HepG2 (cell line): Measurements from ENCODE around the gene SYNGR1. TPM values are rescaled to one million over a fixed set of nuclear protein-coding genes. Genes with fewer than 3 reads are reported as not detected.

Experiments used
- ATAC-seq: fragments of 200-7000 bp; cut with Tn5 transposase; 3 replicates; pipeline ENCODE4 v1.9.1; 2020; ENCODE audit warnings: mild to moderate bottlenecking, moderate library complexity
- BruUV-seq: library from RNA; stranded (reverse); fragments of 400-500 nt; replicated peaks from 2 replicates; lab custom pipeline; 2021; lab: Mats Ljungman, UMichigan
- CTCF ChIA-PET: fragments of 300-600 bp; formaldehyde crosslinking; extraction: SDS; loops from one replicate; lab custom pipeline; 2021; ENCODE audit warnings: low total read pairs, inconsistent platforms, low intra/inter-chr PET ratio; lab: Yijun Ruan, JAX
- POLR2A ChIA-PET: fragments of 350-600 bp; sonication (Branson Sonifier 250); formaldehyde crosslinking; loops from one replicate; lab custom pipeline; 2020; ENCODE audit warnings: antibody characterized with exemption, inconsistent platforms; lab: Yijun Ruan, JAX
- DNase-seq: peaks from one replicate; pipeline ENCODE4 v3.0.0-alpha.2; 2015; ENCODE audit warnings: low spot score
- FAIRE-seq: peaks from 3 replicates; lab custom pipeline; 2011; peaks lifted over from hg19 to GRCh38; lab: Jason Lieb, UNC
- H2AFZ ChIP-seq: one replicate; pipeline ENCODE4 v1.6.1; 2011; ENCODE audit warnings: low read length, inconsistent platforms
- H3K27ac ChIP-seq: fragments of 300-600 bp; 3 replicates; pipeline ENCODE4 v1.8.0; 2011; ENCODE audit warnings: mixed run types, mild to moderate bottlenecking, mixed read lengths, low read length, inconsistent platforms; ENCODE audit not compliant: insufficient read depth; ENCODE audit errors: extremely low read length
- H3K27me3 ChIP-seq, 2 experiments: fragments of 200-600 bp in 1 of 2; 2 replicates in 1 of 2; 3 replicates in 1 of 2; pipeline versions ENCODE4 v1.6.0 to v1.8.0; 2011; ENCODE audit warnings: low read length in 2 of 2, mild to moderate bottlenecking in 2 of 2, moderate library complexity in 2 of 2, inconsistent platforms in 1 of 2; ENCODE audit not compliant: insufficient read depth in 2 of 2, control insufficient read depth in 1 of 2
- H3K36me3 ChIP-seq, 2 experiments: fragments of 200-600 bp in 1 of 2; replicated peaks in 1 of 2; 2 replicates in 1 of 2; 3 replicates in 1 of 2; pipeline versions ENCODE4 v1.5.1 to v1.8.0; 2011; ENCODE audit warnings: low read length in 2 of 2, inconsistent platforms in 1 of 2; ENCODE audit not compliant: insufficient read depth in 2 of 2, control insufficient read depth in 1 of 2
- H3K4me1 ChIP-seq: 2 replicates; pipeline ENCODE4 v1.5.1; 2012; ENCODE audit warnings: low read length, inconsistent platforms; ENCODE audit not compliant: insufficient read depth
- H3K4me2 ChIP-seq: 2 replicates; pipeline ENCODE4 v1.6.0; 2011; ENCODE audit warnings: low read depth, low read length, inconsistent platforms
- H3K4me3 ChIP-seq, 3 experiments: fragments of 200-600 bp in 1 of 3; sonication (generic), shearing (Covaris generic) in 1 of 3; replicated peaks in 1 of 3; 2 replicates each; pipeline ENCODE4 v1.5.1; 2011 to 2016; ENCODE audit warnings: low read length in 3 of 3, inconsistent platforms in 2 of 3, low read depth in 2 of 3, mild to moderate bottlenecking in 2 of 3, control low read depth in 1 of 3, mixed read lengths in 1 of 3; ENCODE audit not compliant: insufficient read depth in 1 of 3
- H3K79me2 ChIP-seq: one replicate; pipeline ENCODE4 v1.6.1; 2011; ENCODE audit warnings: low read length, inconsistent platforms; ENCODE audit not compliant: insufficient read depth
- H3K9ac ChIP-seq: 2 replicates; pipeline ENCODE4 v1.6.0; 2011; ENCODE audit warnings: mild to moderate bottlenecking, low read depth, low read length, inconsistent platforms; ENCODE audit not compliant: insufficient read depth
- H3K9me3 ChIP-seq: 2 replicates; pipeline ENCODE4 v1.5.1; 2012; ENCODE audit warnings: mild to moderate bottlenecking, low read length
- H4K20me1 ChIP-seq: 2 replicates; pipeline ENCODE4 v1.6.0; 2011; ENCODE audit warnings: inconsistent platforms, mild to moderate bottlenecking, low read length, moderate library complexity; ENCODE audit not compliant: insufficient read depth
- DRAP1 ChIP-seq: IDR thresholded peaks from 2 replicates; pipeline ENCODE4 v1.6.1; 2016; ENCODE audit warnings: missing genetic modification reagents, missing compliant biosample characterization
- KLF16 ChIP-seq, 2 experiments: sonication (generic) in 1 of 2; formaldehyde crosslinking in 1 of 2; IDR thresholded peaks; 2 replicates each; pipeline versions ENCODE4 v1.6.1 to v1.8.0; 2016 to 2023; ENCODE audit warnings: missing genetic modification reagents in 2 of 2, missing compliant biosample characterization in 1 of 2
- MAFF ChIP-seq: IDR thresholded peaks from 2 replicates; pipeline ENCODE4 v1.6.1; 2011; ENCODE audit warnings: low read depth, low read length, improper control_type of control experiment
- MAFK ChIP-seq, 2 experiments: IDR thresholded peaks in 1 of 2; conservative IDR thresholded peaks in 1 of 2; 2 replicates each; pipeline ENCODE4 v1.6.1; 2011; ENCODE audit warnings: improper control_type of control experiment in 2 of 2, low read length in 2 of 2
- ZBTB1 ChIP-seq: sonication (generic); formaldehyde crosslinking; IDR thresholded peaks from 2 replicates; pipeline ENCODE4 v1.4.0; 2020; ENCODE audit warnings: missing genetic modification reagents, borderline replicate concordance
- ZHX2 ChIP-seq, 2 experiments: sonication (generic) in 1 of 2; formaldehyde crosslinking in 1 of 2; IDR thresholded peaks; 2 replicates each; pipeline versions ENCODE4 v1.6.1 to v1.9.0; 2014 to 2022; ENCODE audit warnings: antibody characterized with exemption in 1 of 2, borderline replicate concordance in 1 of 2, inconsistent platforms in 1 of 2, low read depth in 1 of 2, missing genetic modification reagents in 1 of 2
- ZNF597 ChIP-seq: sonication (generic); formaldehyde crosslinking; IDR thresholded peaks from 2 replicates; pipeline ENCODE4 v1.5.0; 2020; ENCODE audit warnings: missing genetic modification reagents
- WGBS: methylation state at CpG from one replicate; pipeline ENCODE4 v1.1.6; 2017; ENCODE audit warnings: low lambda C conversion rate; 5-methylcytosine and 5-hydroxymethylcytosine counted together
- in situ Hi-C: cut with HindIII; loops from 2 replicates; pipeline ENCODE4 v1.10.0; 2017; ENCODE audit warnings: low pct_unique_long_range_greater_than_20kb; ENCODE audit not compliant: extremely low pct_ligation_motif_present
- intact Hi-C: fragments of 100-400 bp; cut with micrococcal nuclease; formaldehyde crosslinking; loops from one replicate; pipeline ENCODE4 v1.10.0; 2022; ENCODE audit not compliant: unreplicated experiment
- polyA plus RNA-seq, 8 experiments: library from polyadenylated mRNA; depleted of rRNA in 3 of 8; stranded (reverse) in 7 of 8; unstranded in 1 of 8; fragments of >200 nt; fragmentation: Illumina TruSeq in 4 of 8; extraction: Trizol in 4 of 8; gene quantifications; 2 replicates each; pipeline versions ENCODE4 v1.2.1 to v1.2.3, GENCODE V29; 2011 to 2016; ENCODE audit warnings: low read depth in 4 of 8, missing spikeins in 1 of 8, mixed read lengths in 1 of 8; ENCODE audit not compliant: insufficient read depth in 1 of 8
- total RNA-seq, 5 experiments: library from RNA; depleted of rRNA; stranded (reverse); fragments of >200 nt; fragmentation: Illumina TruSeq; extraction: Trizol; gene quantifications; 2 replicates each; pipeline ENCODE4 v1.2.3, GENCODE V29; 2016; ENCODE audit warnings: low read depth in 1 of 5
- TF ChIP-seq, protein P1 (sequence below): IDR thresholded peaks from 2 replicates; pipeline ENCODE4 v1.6.1; 2016; ENCODE audit warnings: mild to moderate bottlenecking

Gene SYNGR1
- total and polyA plus RNA-seq, 2 of the 13 experiments (the other 11 are each of a cell fraction or from before 2014, with no cell fraction given), result 0.27 to 2.7 TPM

GRCh38 chr22:39409516-39410029, 59.8 kb downstream of the SYNGR1 start (continued):
- TF ChIP-seq ZNF597 (CRISPR knock-in tag) (no peak), DRAP1 (CRISPR knock-in tag) (no peak), ZBTB1 (CRISPR knock-in tag) (no peak), KLF16 (CRISPR knock-in tag; IDR thresholded peaks at IDR 0.05) (no peak)
- TF ChIP-seq, protein P1, sequence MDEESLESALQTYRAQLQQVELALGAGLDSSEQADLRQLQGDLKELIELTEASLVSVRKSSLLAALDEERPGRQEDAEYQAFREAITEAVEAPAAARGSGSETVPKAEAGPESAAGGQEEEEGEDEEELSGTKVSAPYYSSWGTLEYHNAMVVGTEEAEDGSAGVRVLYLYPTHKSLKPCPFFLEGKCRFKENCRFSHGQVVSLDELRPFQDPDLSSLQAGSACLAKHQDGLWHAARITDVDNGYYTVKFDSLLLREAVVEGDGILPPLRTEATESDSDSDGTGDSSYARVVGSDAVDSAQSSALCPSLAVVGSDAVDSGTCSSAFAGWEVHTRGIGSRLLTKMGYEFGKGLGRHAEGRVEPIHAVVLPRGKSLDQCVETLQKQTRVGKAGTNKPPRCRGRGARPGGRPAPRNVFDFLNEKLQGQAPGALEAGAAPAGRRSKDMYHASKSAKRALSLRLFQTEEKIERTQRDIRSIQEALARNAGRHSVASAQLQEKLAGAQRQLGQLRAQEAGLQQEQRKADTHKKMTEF, result no peak

GRCh38 chr22:39410264-39410663, 60.5 kb downstream of the SYNGR1 start:
- Histone ChIP-seq H3K9me3 (no peaks in the 10 kb centered on the region), H3K79me2 (no peaks in the 10 kb centered on the region), H3K4me2 (no peak overlapping the region), H2AFZ (no peak overlapping the region), H3K9ac (no peak overlapping the region), H3K27ac (no peak overlapping the region), H3K4me1 (no peaks in the 10 kb centered on the region), H4K20me1 (no peaks in the 10 kb centered on the region), H3K4me3 (no peak overlapping the region), H3K27me3 (no peaks in the 10 kb centered on the region), H3K36me3 (peaks cover 1 to 9% of the 10 kb centered on the region in 2 experiments; a peak in 2 of 5 replicates)
- WGBS, result 99% methylated on average over 4 of the region's 4 CpGs
- FAIRE-seq, result no peak
- no peak for DNase-seq
- intact Hi-C loops (no loop called here), in situ Hi-C loops (no loop called here)
- no peak for ATAC-seq
- TF ChIP-seq MAFF, result peak; percentile 58
- peak; percentile 51 to 75; a peak in 3 of 4 replicates for TF ChIP-seq MAFK (conservative IDR thresholded peaks at IDR 0.05 in 1 of 2, IDR thresholded peaks at IDR 0.05 in 1 of 2; ENCODE audit: low read length in 2 of 2)
- TF ChIP-seq ZHX2 (IDR thresholded peaks at IDR 0.05; ENCODE audit: low read depth), result no peak
- TF ChIP-seq ZHX2 (CRISPR knock-in tag; IDR thresholded peaks at IDR 0.05; ENCODE audit: borderline replicate concordance), result no peak
- CTCF ChIA-PET, result no interaction called here
- no TSS peak for BruUV-seq
- POLR2A ChIA-PET, result no interaction called here
